Prostate gland (tissue), 2 donors: ENCODE results near the gene FGF3. TPM values are rescaled to one million over a fixed set of nuclear protein-coding genes. Genes with fewer than 3 reads are reported as not detected.

ENCODE experiments used
- DNase-seq: peaks from one replicate; pipeline ENCODE4 v3.0.0-alpha.2; 2019; ENCODE audit warnings: low spot score
- H3K27ac ChIP-seq, 2 donors: fragments of 200-600 bp; sonication (generic); 2 replicates each; pipeline ENCODE4 v1.5.1; 2017 to 2019
- H3K27me3 ChIP-seq: fragments of 200-600 bp; sonication (generic); replicated peaks from 2 replicates; pipeline ENCODE4 v1.5.1; 2019; ENCODE audit not compliant: insufficient read depth
- H3K36me3 ChIP-seq, 2 donors: fragments of 200-600 bp; sonication (generic); 1 replicate in 1 of 2; 2 replicates in 1 of 2; pipeline versions ENCODE4 v1.5.1 to v1.8.1; 2017 to 2019
- H3K4me1 ChIP-seq: fragments of 200-600 bp; sonication (generic); replicated peaks from 2 replicates; pipeline ENCODE4 v1.5.1; 2019
- H3K4me3 ChIP-seq, 2 donors: fragments of 200-600 bp; sonication (generic); 2 replicates each; pipeline ENCODE4 v1.5.1; 2017 to 2019
- H3K9me3 ChIP-seq: fragments of 200-600 bp; sonication (generic); 2 replicates; pipeline ENCODE4 v1.5.1; 2017
- POLR2A ChIP-seq: fragments of 450-650 bp; IDR thresholded peaks from one replicate; pipeline ENCODE4 v1.6.1; 2016; ENCODE audit warnings: antibody characterized with exemption, mild to moderate bottlenecking
- POLR2AphosphoS5 ChIP-seq: sonication (generic); formaldehyde crosslinking; IDR thresholded peaks from one replicate; pipeline ENCODE4 v1.6.1; 2017; ENCODE audit warnings: antibody characterized with exemption
- WGBS: methylation state at CpG from one replicate; pipeline ENCODE4 v1.1.5; 2018; 5-methylcytosine and 5-hydroxymethylcytosine counted together
- intact Hi-C: fragments of 100-400 bp; cut with DNase I; formaldehyde crosslinking; loops from one replicate; pipeline ENCODE4 v1.14.2; 2022
- total RNA-seq, 2 donors: library from RNA; depleted of rRNA; stranded (reverse); fragments of >200 nt; gene quantifications; one replicate each; pipeline ENCODE4 v1.1.0, GENCODE V29; 2016
- TF ChIP-seq, protein P1 (sequence below), 4 experiments: fragments of 200-600 bp in 2 of 4; fragments of 450-650 bp in 2 of 4; sonication (generic) in 2 of 4; IDR thresholded peaks; 1 replicate in 3 of 4; 2 replicates in 1 of 4; pipeline ENCODE4 v1.5.1; 2016 to 2019; ENCODE audit warnings: antibody characterized with exemption in 4 of 4, mild to moderate bottlenecking in 2 of 4, moderate library complexity in 2 of 4

Gene FGF3
- total RNA-seq, 2 donors from 2014 or later: not detected

- Histone ChIP-seq H3K36me3 (no peaks in the 10 kb centered on the region), H3K27ac (no peak overlapping the region), H3K4me3 (no peak overlapping the region), H3K27me3 (no peaks in the 10 kb centered on the region), H3K4me1 (no peaks in the 10 kb centered on the region), H3K9me3 (no peaks in the 10 kb centered on the region)
- intact Hi-C loops: no loop called here
- 73% methylated on average over 12 of the region's 12 CpGs for WGBS
- no peak for DNase-seq
- TF ChIP-seq, protein P1, sequence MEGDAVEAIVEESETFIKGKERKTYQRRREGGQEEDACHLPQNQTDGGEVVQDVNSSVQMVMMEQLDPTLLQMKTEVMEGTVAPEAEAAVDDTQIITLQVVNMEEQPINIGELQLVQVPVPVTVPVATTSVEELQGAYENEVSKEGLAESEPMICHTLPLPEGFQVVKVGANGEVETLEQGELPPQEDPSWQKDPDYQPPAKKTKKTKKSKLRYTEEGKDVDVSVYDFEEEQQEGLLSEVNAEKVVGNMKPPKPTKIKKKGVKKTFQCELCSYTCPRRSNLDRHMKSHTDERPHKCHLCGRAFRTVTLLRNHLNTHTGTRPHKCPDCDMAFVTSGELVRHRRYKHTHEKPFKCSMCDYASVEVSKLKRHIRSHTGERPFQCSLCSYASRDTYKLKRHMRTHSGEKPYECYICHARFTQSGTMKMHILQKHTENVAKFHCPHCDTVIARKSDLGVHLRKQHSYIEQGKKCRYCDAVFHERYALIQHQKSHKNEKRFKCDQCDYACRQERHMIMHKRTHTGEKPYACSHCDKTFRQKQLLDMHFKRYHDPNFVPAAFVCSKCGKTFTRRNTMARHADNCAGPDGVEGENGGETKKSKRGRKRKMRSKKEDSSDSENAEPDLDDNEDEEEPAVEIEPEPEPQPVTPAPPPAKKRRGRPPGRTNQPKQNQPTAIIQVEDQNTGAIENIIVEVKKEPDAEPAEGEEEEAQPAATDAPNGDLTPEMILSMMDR (IDR thresholded peaks at IDR 0.05): no peak
- TF ChIP-seq POLR2AphosphoS5: no peak
- TF ChIP-seq POLR2A: no peak
Observed at GRCh38 chr11:69859275-69859934, 40.2 kb upstream of the FGF3 start.

GRCh38 chr11:69855421-69855820 is 36.2 kb upstream of the FGF3 start:
- Histone ChIP-seq H3K9me3 (no peaks in the 10 kb centered on the region), H3K4me1 (no peaks in the 10 kb centered on the region), H3K27me3 (no peaks in the 10 kb centered on the region), H3K27ac (no peak overlapping the region), H3K4me3 (no peak overlapping the region), H3K36me3 (no peaks in the 10 kb centered on the region)
- no peak for DNase-seq
- 87% methylated on average over 3 of the region's 3 CpGs for WGBS
- no peak for TF ChIP-seq POLR2A
- TF ChIP-seq POLR2AphosphoS5: no peak
- TF ChIP-seq, protein P1 (IDR thresholded peaks at IDR 0.05): no peak
- intact Hi-C loops: no loop called here

- DNase-seq: no peak
- Histone ChIP-seq H3K36me3 (no peaks in the 10 kb centered on the region), H3K9me3 (no peaks in the 10 kb centered on the region), H3K4me3 (no peak overlapping the region), H3K4me1 (no peaks in the 10 kb centered on the region), H3K27ac (no peak overlapping the region), H3K27me3 (no peaks in the 10 kb centered on the region)
- WGBS: 63% methylated on average over 2 of the region's 2 CpGs
- intact Hi-C loops: no loop called here
- TF ChIP-seq POLR2A: no peak
- TF ChIP-seq POLR2AphosphoS5: no peak
- TF ChIP-seq, protein P1 (IDR thresholded peaks at IDR 0.05): no peak
Observed at GRCh38 chr11:69854713-69855112, 35.5 kb upstream of the FGF3 start.

- Histone ChIP-seq H3K4me1 (no peaks in the 10 kb centered on the region), H3K9me3 (no peaks in the 10 kb centered on the region), H3K36me3 (no peaks in the 10 kb centered on the region), H3K4me3 (no peak overlapping the region), H3K27me3 (no peaks in the 10 kb centered on the region), H3K27ac (no peak overlapping the region)
- TF ChIP-seq POLR2A: no peak
- no peak for TF ChIP-seq POLR2AphosphoS5
- TF ChIP-seq, protein P1 (IDR thresholded peaks at IDR 0.05): no peak
- DNase-seq: no peak
- intact Hi-C loops: no loop called here
- WGBS: 40% methylated on average over 2 of the region's 2 CpGs
Observed at GRCh38 chr11:69852056-69852455, 32.8 kb upstream of the FGF3 start.

DNA sequence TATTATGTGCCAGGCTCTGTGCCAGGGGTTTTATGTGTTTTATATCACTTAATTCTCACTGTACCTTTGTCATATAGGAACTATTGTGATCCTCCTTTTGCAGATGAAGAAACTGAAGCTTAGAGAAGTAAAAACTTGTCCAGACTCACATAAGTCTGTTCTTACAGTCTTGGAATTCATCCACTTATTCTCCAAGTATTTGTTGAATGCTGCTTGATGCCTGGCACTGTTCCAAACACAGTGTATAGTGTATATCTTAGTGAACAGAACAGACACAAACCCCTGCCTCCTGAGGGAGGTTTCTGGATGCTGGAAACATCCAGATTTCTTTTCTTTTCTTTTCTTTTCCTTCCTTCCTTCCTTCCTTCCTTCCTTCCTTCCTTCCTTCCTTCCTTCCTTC is 29.0 kb upstream of the FGF3 start:
- DNase-seq: no peak
- H3K27ac ChIP-seq: no peak overlapping the region
- H3K27me3 ChIP-seq: no peaks in the 10 kb centered on the region
- no peaks in the 10 kb centered on the region for H3K4me1 ChIP-seq
- H3K9me3 ChIP-seq: no peaks in the 10 kb centered on the region
- H3K36me3 ChIP-seq: no peaks in the 10 kb centered on the region
- no peak for TF ChIP-seq POLR2A
- no peak for TF ChIP-seq POLR2AphosphoS5
- TF ChIP-seq, protein P1 (IDR thresholded peaks at IDR 0.05): no peak
- H3K4me3 ChIP-seq: no peak overlapping the region
- intact Hi-C loops: no loop called here
